K562 (cell line): ENCODE data around the gene DTNB.

Experiments
- ARID2 ChIP-seq: fragments of 450-650 bp; IDR thresholded peaks from 2 replicates; pipeline ENCODE4 v1.6.1; 2017; ENCODE audit warnings: antibody characterized with exemption, mild to moderate bottlenecking
- ATF7 ChIP-seq: fragments of 450-650 bp; IDR thresholded peaks from 2 replicates; pipeline ENCODE4 v1.7.1; 2014; ENCODE audit warnings: mild to moderate bottlenecking, moderate library complexity
- BHLHE40 ChIP-seq: IDR thresholded peaks from 2 replicates; pipeline ENCODE4 v1.6.1; 2011; ENCODE audit warnings: low read length, improper control_type of control experiment
- KDM1A ChIP-seq, 2 experiments: fragments of 450-650 bp; IDR thresholded peaks; 2 replicates each; pipeline ENCODE4 v1.6.1; 2016; ENCODE audit warnings: mild to moderate bottlenecking in 2 of 2
- YY1 ChIP-seq, 3 experiments: IDR thresholded peaks; 2 replicates each; pipeline ENCODE4 v1.6.1; 2011; ENCODE audit warnings: low read length in 2 of 3, mild to moderate bottlenecking in 2 of 3, moderate library complexity in 2 of 3, borderline replicate concordance in 1 of 3, control low read depth in 1 of 3, low read depth in 1 of 3; ENCODE audit not compliant: insufficient read depth in 3 of 3, insufficient replicate concordance in 2 of 3, control insufficient read depth in 1 of 3, insufficient read length in 1 of 3; ENCODE audit errors: extremely low read depth in 1 of 3

DNA sequence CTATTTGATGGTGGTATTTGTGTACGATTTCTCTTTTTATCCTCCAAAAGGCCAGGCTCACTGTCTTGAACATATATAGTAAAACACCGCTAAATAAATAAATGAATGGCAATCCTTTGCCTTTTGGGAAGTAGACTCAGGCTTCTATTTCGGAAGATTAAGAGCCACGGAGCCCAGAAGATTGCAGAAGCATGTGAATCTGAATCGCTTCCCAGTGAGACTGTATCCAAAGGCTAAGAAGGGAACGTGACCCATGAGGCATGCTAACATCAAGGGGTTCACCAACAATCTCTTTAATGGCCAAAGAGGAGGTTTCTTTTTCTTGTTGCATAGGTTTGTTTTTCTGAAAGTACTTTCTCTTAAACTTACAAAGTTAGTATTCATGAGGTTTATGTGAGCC, 261.6 kb downstream of the DTNB start:
- TF ChIP-seq BHLHE40 (no peak), KDM1A (IDR thresholded peaks at IDR 0.05) (no peak), YY1 (IDR thresholded peaks at IDR 0.05; ENCODE audit: borderline replicate concordance in 1 of 3, control insufficient read depth in 1 of 3, extremely low read depth in 1 of 3, insufficient read depth in 3 of 3, insufficient read length in 1 of 3, insufficient replicate concordance in 2 of 3, low read depth in 1 of 3, low read length in 2 of 3) (no peak), ARID2 (no peak), ATF7 (no peak)
